Pancreas (tissue), 10 donors: ENCODE results near the gene SLCO2A1. TPM values are rescaled to one million over a fixed set of nuclear protein-coding genes. Genes with fewer than 3 reads are reported as not detected.

Experiments used
- ATAC-seq, 4 donors: fragments of 200-7000 bp; cut with Tn5 transposase; one replicate each; pipeline versions ENCODE4 v1.8.0 to v1.9.1; 2020; ENCODE audit warnings: mild to moderate bottlenecking in 4 of 4, moderate library complexity in 4 of 4
- DNase-seq, 6 donors: peaks; one replicate each; pipeline ENCODE4 v3.0.0-alpha.2; 2020
- FAIRE-seq: peaks from 2 replicates; lab custom pipeline; 2012; peaks lifted over from hg19 to GRCh38; lab: Jason Lieb, UNC
- H3K27ac ChIP-seq, 4 donors: fragments of 200-600 bp; sonication (generic); 1 replicate in 3 of 4; 2 replicates in 1 of 4; pipeline versions ENCODE4 v1.5.0 to v1.8.0; 2020
- H3K27me3 ChIP-seq, 4 donors: fragments of 200-600 bp; one replicate each; pipeline ENCODE4 v1.8.0; 2021
- H3K36me3 ChIP-seq, 3 donors: fragments of 200-600 bp; sonication (generic) in 1 of 3; one replicate each; pipeline versions ENCODE4 v1.5.0 to v1.8.0; 2020 to 2021
- H3K4me1 ChIP-seq, 3 donors: fragments of 200-600 bp; one replicate each; pipeline ENCODE4 v1.8.0; 2021
- H3K4me3 ChIP-seq, 4 donors: fragments of 200-600 bp; sonication (generic) in 2 of 4; one replicate each; pipeline versions ENCODE4 v1.5.0 to v1.8.0; 2020 to 2021
- H3K9me3 ChIP-seq, 4 donors: fragments of 200-600 bp; one replicate each; pipeline ENCODE4 v1.8.0; 2021
- WGBS, 2 donors: extraction: QIAGEN DNeasy Blood & Tissue Kit; methylation state at CpG; one replicate each; pipeline ENCODE4 v1.1.7; 2013; 5-methylcytosine and 5-hydroxymethylcytosine counted together
- intact Hi-C, 3 donors: fragments of 100-400 bp; cut with DNase I; formaldehyde crosslinking; loops; one replicate each; pipeline versions ENCODE4 v1.11.1 to v1.14.2; 2022
- polyA plus RNA-seq, 2 donors: library from polyadenylated mRNA; stranded (reverse); fragments of 200-250 nt; gene quantifications; one replicate each; pipeline ENCODE4 v1.2.3, GENCODE V29; 2013
- total RNA-seq, 6 donors: library from RNA; stranded (reverse); fragmentation: NEBNext Ultra II Directional in 4 of 6; extraction: Animal tissue kit (Norgen Biotek cat#: 25700) in 4 of 6; gene quantifications; one replicate each; pipeline versions ENCODE4 v1.2.1 to v1.2.4, GENCODE V29; 2021 to 2023
- TF ChIP-seq, protein P1 (sequence below), 4 donors: fragments of 200-600 bp; sonication (generic) in 3 of 4; IDR thresholded peaks; one replicate each; pipeline versions ENCODE4 v1.5.0 to v1.8.0; 2021; ENCODE audit warnings: antibody characterized with exemption in 4 of 4
- donor health status: healthy with polysubstance abuse.
- donor health status: DM: no; HTN: no; CAD: no; lungs with moderate emphysema.
- donor health status: DM: no; HTN: no; CAD: no.
- donor health status: control.
- donor health status: control.
- donor health status: Bipolar disorder and iron deficiency.
- donor health status: DM: yes; HTN: yes; CAD: no.
- donor health status: DM: no; HTN: no; CAD: no.
- donor health status: DM: no; HTN: no; CAD: no.
- donor health status: DM: yes; HTN: yes; CAD: no.

The SLCO2A1 gene
- total and polyA plus RNA-seq, 8 donors = 4.6 to 17.5 (median 10.4) TPM

DNA sequence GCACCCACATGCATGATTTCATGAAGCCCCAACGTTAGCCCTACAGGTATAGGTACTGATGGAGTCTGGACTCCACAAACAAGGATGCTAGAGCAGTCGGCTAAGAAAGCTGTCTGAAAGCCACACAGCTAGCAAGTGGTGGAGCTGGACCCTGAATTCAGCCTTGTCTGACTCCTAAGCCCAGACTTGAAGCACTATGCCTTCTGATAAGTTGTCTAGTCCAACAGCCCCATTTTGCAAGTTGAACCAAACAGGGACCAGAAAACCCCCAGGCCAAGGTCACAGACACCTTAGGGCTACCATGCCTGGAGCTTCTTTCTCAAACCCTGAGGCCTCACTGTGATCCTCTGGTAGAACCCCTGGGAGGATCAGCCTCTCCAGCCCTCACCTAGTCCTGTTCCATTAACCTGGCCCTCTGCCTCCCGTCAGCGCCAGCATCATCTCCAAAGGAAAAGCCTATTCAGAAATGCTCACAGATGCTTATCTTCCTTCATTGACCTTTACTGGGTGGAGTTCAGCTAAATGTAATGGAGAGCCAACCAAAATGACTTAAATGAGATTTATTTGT is 1.7 kb upstream of the SLCO2A1 start:
- ATAC-seq (no peak), FAIRE-seq (no peak), DNase-seq (no peak)
- TF ChIP-seq, protein P1, sequence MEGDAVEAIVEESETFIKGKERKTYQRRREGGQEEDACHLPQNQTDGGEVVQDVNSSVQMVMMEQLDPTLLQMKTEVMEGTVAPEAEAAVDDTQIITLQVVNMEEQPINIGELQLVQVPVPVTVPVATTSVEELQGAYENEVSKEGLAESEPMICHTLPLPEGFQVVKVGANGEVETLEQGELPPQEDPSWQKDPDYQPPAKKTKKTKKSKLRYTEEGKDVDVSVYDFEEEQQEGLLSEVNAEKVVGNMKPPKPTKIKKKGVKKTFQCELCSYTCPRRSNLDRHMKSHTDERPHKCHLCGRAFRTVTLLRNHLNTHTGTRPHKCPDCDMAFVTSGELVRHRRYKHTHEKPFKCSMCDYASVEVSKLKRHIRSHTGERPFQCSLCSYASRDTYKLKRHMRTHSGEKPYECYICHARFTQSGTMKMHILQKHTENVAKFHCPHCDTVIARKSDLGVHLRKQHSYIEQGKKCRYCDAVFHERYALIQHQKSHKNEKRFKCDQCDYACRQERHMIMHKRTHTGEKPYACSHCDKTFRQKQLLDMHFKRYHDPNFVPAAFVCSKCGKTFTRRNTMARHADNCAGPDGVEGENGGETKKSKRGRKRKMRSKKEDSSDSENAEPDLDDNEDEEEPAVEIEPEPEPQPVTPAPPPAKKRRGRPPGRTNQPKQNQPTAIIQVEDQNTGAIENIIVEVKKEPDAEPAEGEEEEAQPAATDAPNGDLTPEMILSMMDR (IDR thresholded peaks at IDR 0.05) = no peak
- Histone ChIP-seq H3K9me3 (no peaks in the 10 kb centered on the region), H3K27ac (no peak overlapping the region), H3K4me1 (peaks cover 0 to 3% (median 0%) of the 10 kb centered on the region in 3 donors), H3K36me3 (no peaks in the 10 kb centered on the region), H3K4me3 (no peak overlapping the region), H3K27me3 (peaks cover 0 to 4% (median 0%) of the 10 kb centered on the region in 4 donors)
- 91 to 98% methylated on average over 4 of the region's 4 CpGs for WGBS, 2 donors
- intact Hi-C loops = no loop called here

DNA sequence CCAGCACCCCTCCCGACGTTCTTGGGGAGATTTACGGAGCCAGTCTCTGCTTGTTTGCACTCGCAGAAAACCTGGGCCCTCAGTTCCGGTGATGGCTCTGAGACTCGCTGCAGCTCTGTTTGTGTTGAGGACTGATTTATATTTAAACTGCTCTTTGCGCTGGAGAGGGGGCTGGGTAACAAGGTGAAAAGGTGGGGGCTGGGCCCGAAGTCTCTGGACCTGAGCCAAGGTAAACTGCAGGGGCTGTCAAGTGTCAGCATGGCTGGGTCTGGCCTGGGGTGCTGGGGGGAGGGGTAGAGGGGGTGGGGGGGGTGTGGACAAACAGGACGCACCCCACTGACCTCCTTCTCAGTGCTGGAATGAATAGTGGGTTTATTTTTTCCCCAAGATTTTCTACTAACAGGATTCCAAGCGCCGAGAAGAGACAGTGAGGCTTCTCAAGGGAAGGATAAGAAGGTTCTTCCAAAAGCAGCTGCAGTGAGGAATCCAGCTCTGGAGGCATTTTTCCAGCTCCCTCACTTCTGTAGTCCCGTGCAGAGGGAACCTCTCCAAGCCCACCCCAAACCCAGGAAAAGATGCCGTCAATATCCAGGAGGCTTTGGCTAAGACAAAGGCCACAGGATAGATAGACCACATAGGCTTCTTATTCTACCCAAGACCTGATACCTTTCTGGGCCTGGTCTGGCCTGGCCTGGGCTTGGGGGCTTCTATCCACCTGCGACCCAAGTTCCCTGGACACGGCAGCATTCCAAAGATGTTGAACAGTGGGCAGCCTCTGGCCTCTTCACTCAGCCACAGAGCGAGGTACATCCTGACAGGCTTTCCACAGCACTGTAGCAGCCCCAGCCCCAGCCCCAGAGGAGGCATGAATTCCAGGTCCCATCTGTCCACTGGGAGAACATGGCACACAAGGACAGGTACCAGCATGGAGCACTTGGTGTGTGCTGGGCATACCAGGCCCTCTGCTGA is 938 bp upstream of the SLCO2A1 start:
- no peak for FAIRE-seq
- peaks cover 0 to 4% (median 0%) of the 10 kb centered on the region in 4 donors for H3K27me3 ChIP-seq
- H3K4me1 ChIP-seq = peaks cover 0 to 3% (median 0%) of the 10 kb centered on the region in 3 donors
- peak overlapping the region; percentile 31 to 65 (median 46) for H3K4me3 ChIP-seq
- no peaks in the 10 kb centered on the region for H3K9me3 ChIP-seq
- intact Hi-C loops = no loop called here
- no peaks in the 10 kb centered on the region for H3K36me3 ChIP-seq
- no peak for DNase-seq
- no peak overlapping the region for H3K27ac ChIP-seq
- peak; percentile 23 to 54 (median 44) for ATAC-seq
- TF ChIP-seq, protein P1 (IDR thresholded peaks at IDR 0.05) = no peak
- 42 to 44% methylated on average over 16 of the region's 16 CpGs for WGBS, 2 donors

DNA sequence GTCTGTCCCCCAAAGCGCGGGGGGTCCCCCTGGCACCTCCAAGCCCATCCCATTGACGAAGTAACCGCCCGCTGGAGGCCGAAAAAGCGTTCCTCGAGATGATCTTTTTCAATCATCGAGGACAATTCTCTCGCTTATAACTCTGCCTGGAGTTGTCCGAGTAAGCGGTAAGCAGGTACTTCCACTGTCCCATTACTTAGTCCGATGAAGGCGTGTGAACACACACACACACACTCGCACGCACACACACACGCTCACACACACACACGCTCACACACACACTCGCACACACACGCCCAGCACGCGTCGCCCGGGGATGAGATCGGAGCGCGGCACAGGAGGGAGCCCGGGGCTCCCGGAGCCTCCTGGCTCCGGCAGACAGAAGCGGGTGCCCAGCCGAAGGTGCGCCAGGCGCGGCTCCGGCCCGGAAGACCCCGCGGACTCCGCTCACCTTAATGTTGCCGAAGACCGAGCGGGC is 430 bp downstream of the SLCO2A1 start:
- peak overlapping the region; percentile 31 to 65 (median 46) for H3K4me3 ChIP-seq
- TF ChIP-seq, protein P1 (IDR thresholded peaks at IDR 0.05) = no peak
- peaks cover 0 to 4% (median 0%) of the 10 kb centered on the region in 4 donors for H3K27me3 ChIP-seq
- no peaks in the 10 kb centered on the region for H3K9me3 ChIP-seq
- no peak for FAIRE-seq
- H3K27ac ChIP-seq = no peak overlapping the region
- ATAC-seq = peak; percentile 61 to 75 (median 70)
- H3K36me3 ChIP-seq = no peaks in the 10 kb centered on the region
- H3K4me1 ChIP-seq = peaks cover 0 to 3% (median 0%) of the 10 kb centered on the region in 3 donors
- intact Hi-C loops = no loop called here
- DNase-seq = no peak
- 1 to 2% methylated on average over 35 to 43 of the region's 43 CpGs for WGBS, 2 donors

DNA sequence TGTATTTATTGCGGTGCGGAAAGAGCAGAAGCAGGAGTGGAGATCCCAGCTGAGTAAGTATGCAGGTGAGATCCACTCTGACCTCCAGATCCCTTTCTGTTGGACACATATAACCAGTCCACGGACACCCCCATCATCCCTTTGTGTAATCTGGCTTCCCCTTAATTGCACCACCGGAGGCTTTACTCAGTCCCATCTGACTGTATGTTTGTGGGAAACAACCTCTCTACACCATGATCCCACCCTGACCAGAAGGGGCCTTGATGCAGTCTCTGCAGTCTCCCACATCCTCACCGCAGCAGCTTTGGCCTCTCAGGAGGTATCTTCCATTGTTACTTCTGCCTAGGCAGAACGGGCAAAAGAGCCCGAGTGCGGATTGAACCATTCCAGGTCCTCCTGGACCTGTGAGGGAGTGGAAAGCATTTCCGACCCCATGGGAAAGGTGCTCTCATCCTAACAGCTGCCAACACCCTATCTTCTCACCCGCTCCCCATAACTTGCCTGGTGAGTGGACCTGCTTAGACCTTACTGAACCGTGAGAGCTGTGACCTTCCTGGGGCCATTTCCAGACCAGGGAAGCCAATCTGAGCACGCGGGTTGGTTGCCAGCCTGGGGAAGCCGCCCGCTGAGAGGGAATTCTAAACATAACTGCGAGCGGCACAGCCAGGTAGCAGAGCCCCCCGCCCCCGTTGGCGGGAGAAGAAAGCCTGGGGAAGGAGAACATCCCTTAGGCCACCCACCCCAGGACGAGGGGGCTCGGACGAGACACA is 1.1 kb downstream of the SLCO2A1 start:
- no peaks in the 10 kb centered on the region for H3K9me3 ChIP-seq
- intact Hi-C loops = no loop called here
- FAIRE-seq (no peak), ATAC-seq (peak in 3 of 4 donors; percentile 30 to 50 (median 35)), DNase-seq (no peak)
- H3K36me3 ChIP-seq = no peaks in the 10 kb centered on the region
- peaks cover 0 to 4% (median 0%) of the 10 kb centered on the region in 4 donors for H3K27me3 ChIP-seq
- peak overlapping the region in 2 of 4 donors; percentile 46 to 65 for H3K4me3 ChIP-seq
- H3K4me1 ChIP-seq = peaks cover 0 to 3% (median 0%) of the 10 kb centered on the region in 3 donors
- H3K27ac ChIP-seq = no peak overlapping the region
- TF ChIP-seq, protein P1 (IDR thresholded peaks at IDR 0.05) = no peak
- WGBS, 2 donors = 32 to 33% methylated on average over 23 of the region's 23 CpGs
